SJSA1 (cell line): ENCODE results near the gene FN1. TPM values are rescaled to one million over a fixed set of nuclear protein-coding genes. Genes with fewer than 3 reads are reported as not detected.
A peak's percentile ranks its signal among the peaks of the same experiment; 100 is the strongest.

Source experiments
- DNase-seq, 2 experiments: peaks; one replicate each; pipeline ENCODE4 v3.0.0-alpha.2; 2015 to 2020; ENCODE audit warnings: low spot score in 2 of 2, low read depth in 1 of 2
- H3K27ac ChIP-seq: fragments of 250-450 bp; sonication (Bioruptor Pico); 2 replicates; pipeline ENCODE4 v1.5.1; 2020; ENCODE audit warnings: mild to moderate bottlenecking, moderate library complexity
- H3K27me3 ChIP-seq: fragments of 250-450 bp; sonication (Bioruptor Pico); replicated peaks from 2 replicates; pipeline ENCODE4 v1.5.1; 2020; ENCODE audit warnings: mild to moderate bottlenecking, moderate library complexity
- H3K36me3 ChIP-seq: fragments of 250-450 bp; sonication (Bioruptor Pico); 2 replicates; pipeline ENCODE4 v1.5.1; 2020; ENCODE audit warnings: mild to moderate bottlenecking
- H3K4me1 ChIP-seq: fragments of 250-450 bp; sonication (Bioruptor Pico); replicated peaks from 2 replicates; pipeline ENCODE4 v1.6.1; 2021; ENCODE audit warnings: mild to moderate bottlenecking
- H3K4me3 ChIP-seq: fragments of 250-450 bp; sonication (Bioruptor Pico); 2 replicates; pipeline ENCODE4 v1.5.1; 2020; ENCODE audit warnings: mild to moderate bottlenecking
- H3K9me3 ChIP-seq: fragments of 250-450 bp; sonication (Bioruptor Pico); replicated peaks from 2 replicates; pipeline ENCODE4 v1.5.1; 2020; ENCODE audit warnings: mild to moderate bottlenecking
- total RNA-seq: library from RNA; depleted of rRNA; stranded (reverse); fragments of >200 nt; shearing (Covaris generic); gene quantifications from 2 replicates; pipeline ENCODE4 v1.2.3, GENCODE V29; 2014

The FN1 gene
- total RNA-seq, 1 experiment from 2014 or later: 887 TPM

- no peak overlapping the region for H3K27ac ChIP-seq
- peak in 1 of 2 experiments; percentile 31 for DNase-seq
- peaks cover 3% of the 10 kb centered on the region for H3K4me1 ChIP-seq
Observed at GRCh38 chr2:215454519-215455246, 18.8 kb upstream of the FN1 start.

GRCh38 chr2:215452725-215453124 is 16.9 kb upstream of the FN1 start:
- no peak overlapping the region for H3K27ac ChIP-seq
- DNase-seq: no peak
- no peaks in the 10 kb centered on the region for H3K9me3 ChIP-seq

More at GRCh38 chr2:215454519-215455246, 18.8 kb upstream of the FN1 start:
- H3K27me3 ChIP-seq: no peaks in the 10 kb centered on the region
- H3K4me3 ChIP-seq: no peak overlapping the region
- H3K9me3 ChIP-seq: no peaks in the 10 kb centered on the region
- no peaks in the 10 kb centered on the region for H3K36me3 ChIP-seq

GRCh38 chr2:215451012-215451756 is 15.3 kb upstream of the FN1 start:
- H3K4me1 ChIP-seq: no peaks in the 10 kb centered on the region
- no peaks in the 10 kb centered on the region for H3K9me3 ChIP-seq
- no peak overlapping the region for H3K4me3 ChIP-seq
- H3K27me3 ChIP-seq: no peaks in the 10 kb centered on the region
- H3K36me3 ChIP-seq: no peaks in the 10 kb centered on the region
- H3K27ac ChIP-seq: no peak overlapping the region
- no peak for DNase-seq

More at GRCh38 chr2:215452725-215453124, 16.9 kb upstream of the FN1 start:
- no peaks in the 10 kb centered on the region for H3K27me3 ChIP-seq
- no peaks in the 10 kb centered on the region for H3K36me3 ChIP-seq
- H3K4me1 ChIP-seq: no peaks in the 10 kb centered on the region
- no peak overlapping the region for H3K4me3 ChIP-seq

GRCh38 chr2:215450188-215451011 is 14.5 kb upstream of the FN1 start:
- no peak overlapping the region for H3K27ac ChIP-seq
- no peak for DNase-seq
- no peaks in the 10 kb centered on the region for H3K27me3 ChIP-seq
- no peak overlapping the region for H3K4me3 ChIP-seq
- no peaks in the 10 kb centered on the region for H3K4me1 ChIP-seq
- H3K36me3 ChIP-seq: no peaks in the 10 kb centered on the region
- H3K9me3 ChIP-seq: no peaks in the 10 kb centered on the region

GRCh38 chr2:215447673-215448081 is 11.8 kb upstream of the FN1 start:
- H3K4me1 ChIP-seq: no peaks in the 10 kb centered on the region
- no peaks in the 10 kb centered on the region for H3K36me3 ChIP-seq
- H3K27me3 ChIP-seq: no peaks in the 10 kb centered on the region
- no peak overlapping the region for H3K4me3 ChIP-seq
- no peak for DNase-seq
- H3K9me3 ChIP-seq: no peaks in the 10 kb centered on the region
- no peak overlapping the region for H3K27ac ChIP-seq

GRCh38 chr2:215447056-215447455 is 11.2 kb upstream of the FN1 start:
- Histone ChIP-seq H3K4me3 (no peak overlapping the region), H3K9me3 (no peaks in the 10 kb centered on the region), H3K36me3 (no peaks in the 10 kb centered on the region), H3K27ac (no peak overlapping the region), H3K4me1 (no peaks in the 10 kb centered on the region), H3K27me3 (no peaks in the 10 kb centered on the region)
- no peak for DNase-seq

- DNase-seq: no peak
- Histone ChIP-seq H3K36me3 (no peaks in the 10 kb centered on the region), H3K4me1 (peaks cover 13% of the 10 kb centered on the region), H3K27ac (no peak overlapping the region), H3K9me3 (no peaks in the 10 kb centered on the region), H3K4me3 (no peak overlapping the region), H3K27me3 (no peaks in the 10 kb centered on the region)
Observed at GRCh38 chr2:215442401-215442787, 6.5 kb upstream of the FN1 start.

- no peaks in the 10 kb centered on the region for H3K9me3 ChIP-seq
- no peaks in the 10 kb centered on the region for H3K36me3 ChIP-seq
- no peak overlapping the region for H3K27ac ChIP-seq
- DNase-seq: no peak
- H3K4me3 ChIP-seq: no peak overlapping the region
- H3K4me1 ChIP-seq: peaks cover 15% of the 10 kb centered on the region
- no peaks in the 10 kb centered on the region for H3K27me3 ChIP-seq
Observed at GRCh38 chr2:215441560-215442400, 5.9 kb upstream of the FN1 start.

- Histone ChIP-seq H3K4me1 (peaks cover 15% of the 10 kb centered on the region), H3K4me3 (no peak overlapping the region), H3K27ac (no peak overlapping the region), H3K9me3 (no peaks in the 10 kb centered on the region), H3K27me3 (no peaks in the 10 kb centered on the region), H3K36me3 (peaks cover 7% of the 10 kb centered on the region)
- DNase-seq: no peak
Observed at GRCh38 chr2:215439980-215440512, 4.2 kb upstream of the FN1 start.

GRCh38 chr2:215439404-215439803 is 3.5 kb upstream of the FN1 start:
- Histone ChIP-seq H3K27ac (no peak overlapping the region), H3K9me3 (no peaks in the 10 kb centered on the region), H3K4me1 (peaks cover 15% of the 10 kb centered on the region), H3K27me3 (no peaks in the 10 kb centered on the region), H3K36me3 (peaks cover 14% of the 10 kb centered on the region), H3K4me3 (no peak overlapping the region)
- DNase-seq: no peak

GRCh38 chr2:215437614-215438013 is 1.7 kb upstream of the FN1 start:
- no peaks in the 10 kb centered on the region for H3K9me3 ChIP-seq
- peak in 1 of 2 experiments; percentile 14 for DNase-seq

GRCh38 chr2:215436705-215437565 is 1.1 kb upstream of the FN1 start:
- no peaks in the 10 kb centered on the region for H3K9me3 ChIP-seq
- peak in 1 of 2 experiments; percentile 55 for DNase-seq
- peaks cover 39% of the 10 kb centered on the region for H3K4me1 ChIP-seq
- peak overlapping the region; percentile 96 for H3K27ac ChIP-seq
- H3K27me3 ChIP-seq: no peaks in the 10 kb centered on the region
- H3K4me3 ChIP-seq: peak overlapping the region; percentile 74
- H3K36me3 ChIP-seq: peaks cover 34% of the 10 kb centered on the region

More at GRCh38 chr2:215437614-215438013, 1.7 kb upstream of the FN1 start:
- H3K27me3 ChIP-seq: no peaks in the 10 kb centered on the region
- H3K36me3 ChIP-seq: peaks cover 28% of the 10 kb centered on the region
- peak overlapping the region; percentile 74 for H3K4me3 ChIP-seq
- peak overlapping the region; percentile 96 for H3K27ac ChIP-seq
- peaks cover 32% of the 10 kb centered on the region for H3K4me1 ChIP-seq
